GM23248 (cell line): ENCODE data around the gene MACC1. TPM values are rescaled to one million over a fixed set of nuclear protein-coding genes. Genes with fewer than 3 reads are reported as not detected.

Experiments
- DNase-seq: peaks from one replicate; pipeline ENCODE4 v3.0.0-alpha.2; 2015
- H2AFZ ChIP-seq: fragments of 200-600 bp; sonication (generic); 2 replicates; pipeline ENCODE4 v1.6.1; 2016; ENCODE audit warnings: antibody characterized with exemption
- H3F3A ChIP-seq: fragments of 200-600 bp; sonication (generic); 2 replicates; pipeline ENCODE4 v1.6.1; 2016; ENCODE audit warnings: mild to moderate bottlenecking, antibody characterized with exemption, mixed run types; ENCODE audit not compliant: insufficient read depth
- H3K27ac ChIP-seq: fragments of 200-600 bp; sonication (generic); 2 replicates; pipeline ENCODE4 v1.5.1; 2016; ENCODE audit warnings: mild to moderate bottlenecking
- H3K27me3 ChIP-seq: fragments of 200-600 bp; sonication (generic); replicated peaks from 2 replicates; pipeline ENCODE4 v1.6.1; 2016; ENCODE audit warnings: mild to moderate bottlenecking; ENCODE audit not compliant: insufficient read depth
- H3K36me3 ChIP-seq: fragments of 200-600 bp; sonication (generic); 2 replicates; pipeline ENCODE4 v1.6.1; 2016; ENCODE audit warnings: low read depth, mild to moderate bottlenecking
- H3K4me1 ChIP-seq: fragments of 200-600 bp; sonication (generic); 2 replicates; pipeline ENCODE4 v1.6.1; 2016; ENCODE audit warnings: mild to moderate bottlenecking; ENCODE audit not compliant: insufficient read depth
- H3K4me2 ChIP-seq: fragments of 200-600 bp; sonication (generic); one replicate; pipeline ENCODE4 v1.6.1; 2016; ENCODE audit warnings: mild to moderate bottlenecking; ENCODE audit not compliant: unreplicated experiment
- H3K4me3 ChIP-seq: fragments of 200-600 bp; sonication (generic); 2 replicates; pipeline ENCODE4 v1.5.1; 2016; ENCODE audit warnings: mild to moderate bottlenecking
- H3K79me2 ChIP-seq: fragments of 200-600 bp; sonication (generic); 2 replicates; pipeline ENCODE4 v1.6.1; 2016; ENCODE audit warnings: mild to moderate bottlenecking; ENCODE audit not compliant: insufficient read depth
- H3K9ac ChIP-seq: fragments of 200-600 bp; sonication (generic); 2 replicates; pipeline ENCODE4 v1.6.1; 2016; ENCODE audit warnings: mild to moderate bottlenecking
- H3K9me2 ChIP-seq: fragments of 200-600 bp; sonication (generic); 2 replicates; pipeline ENCODE4 v1.6.1; 2016; ENCODE audit warnings: mixed run types, mild to moderate bottlenecking, moderate library complexity; ENCODE audit not compliant: insufficient read depth
- H3K9me3 ChIP-seq: fragments of 200-600 bp; sonication (generic); one replicate; pipeline ENCODE4 v1.6.1; 2017; ENCODE audit warnings: low read depth
- H4K20me1 ChIP-seq: fragments of 200-600 bp; sonication (generic); 2 replicates; pipeline ENCODE4 v1.6.0; 2016; ENCODE audit not compliant: insufficient read depth
- EZH2 ChIP-seq: fragments of 200-600 bp; sonication (generic); IDR thresholded peaks from 2 replicates; pipeline ENCODE4 v1.6.1; 2018; ENCODE audit warnings: antibody characterized with exemption, mild to moderate bottlenecking; ENCODE audit not compliant: insufficient read depth, poor library complexity, severe bottlenecking
- EZH2phosphoT487 ChIP-seq: fragments of 200-600 bp; sonication (generic); IDR thresholded peaks from 2 replicates; pipeline ENCODE4 v1.6.1; 2018; ENCODE audit warnings: antibody characterized with exemption, moderate library complexity, mild to moderate bottlenecking, low read depth; ENCODE audit not compliant: insufficient read depth
- WGBS, 2 experiments: methylation state at CpG; one replicate each; pipeline ENCODE4 v1.1.6; 2015 to 2017; ENCODE audit warnings: low lambda C conversion rate in 2 of 2, low coverage in 1 of 2; ENCODE audit errors: missing lambda C conversion rate in 2 of 2; 5-methylcytosine and 5-hydroxymethylcytosine counted together
- in situ Hi-C: fragments of 300-500 bp; cut with MboI; formaldehyde crosslinking; loops from 2 replicates; pipeline ENCODE4 v1.15.0; 2020
- polyA plus RNA-seq: library from polyadenylated mRNA; unstranded; fragments of >200 nt; fragmentation: Nextera tagmentation; extraction: Ambion mirVana; gene quantifications from 2 replicates; pipeline ENCODE4 v1.2.1, GENCODE V29; 2016
- total RNA-seq: library from RNA; depleted of rRNA; stranded (reverse); fragments of >200 nt; shearing (Covaris generic); gene quantifications from 2 replicates; pipeline ENCODE4 v1.2.3, GENCODE V29; 2014

Gene MACC1
- total and polyA plus RNA-seq, 2 experiments from 2014 or later, result 0.05 to 0.11 TPM

- WGBS, 2 experiments, result 91 to 95% methylated on average over 1 of the region's 1 CpG
- Histone ChIP-seq H4K20me1 (no peaks in the 10 kb centered on the region), H3K9ac (no peak overlapping the region), H3K9me2 (no peaks in the 10 kb centered on the region), H3K79me2 (no peaks in the 10 kb centered on the region), H3K4me3 (no peak overlapping the region), H3K27ac (no peak overlapping the region), H3F3A (no peaks in the 10 kb centered on the region), H3K9me3 (no peaks in the 10 kb centered on the region), H2AFZ (no peak overlapping the region), H3K27me3 (no peaks in the 10 kb centered on the region), H3K4me2 (no peak overlapping the region), H3K36me3 (no peaks in the 10 kb centered on the region), H3K4me1 (peaks cover 19% of the 10 kb centered on the region; the same call in 1 of the 2 replicates)
- TF ChIP-seq EZH2phosphoT487 (no peak), EZH2 (no peak)
- no peak for DNase-seq
- in situ Hi-C loops, result no loop called here
These were observed 112.5 kb downstream of the MACC1 start for GRCh38 chr7:20104696-20105095.

GRCh38 chr7:20102982-20103381 is 114.2 kb downstream of the MACC1 start:
- no peaks in the 10 kb centered on the region for H3K27me3 ChIP-seq
- H3K9me3 ChIP-seq, result no peaks in the 10 kb centered on the region
- no peak overlapping the region for H3K4me3 ChIP-seq
- no peak overlapping the region for H3K4me2 ChIP-seq
- H2AFZ ChIP-seq, result no peak overlapping the region
- no peaks in the 10 kb centered on the region for H4K20me1 ChIP-seq
- in situ Hi-C loops, result no loop called here
- H3K79me2 ChIP-seq, result no peaks in the 10 kb centered on the region
- H3F3A ChIP-seq, result no peaks in the 10 kb centered on the region
- H3K9ac ChIP-seq, result no peak overlapping the region
- no peaks in the 10 kb centered on the region for H3K36me3 ChIP-seq
- peaks cover 16% of the 10 kb centered on the region for H3K4me1 ChIP-seq
- no peaks in the 10 kb centered on the region for H3K9me2 ChIP-seq
- TF ChIP-seq EZH2 (no peak), EZH2phosphoT487 (no peak)
- no peak for DNase-seq
- 0% methylated on average over 1 of the region's 1 CpG for WGBS, 2 experiments
- H3K27ac ChIP-seq, result no peak overlapping the region

GRCh38 chr7:20095862-20096261 is 121.3 kb downstream of the MACC1 start:
- Histone ChIP-seq H3K4me2 (peak overlapping the region; percentile 7), H3K36me3 (no peaks in the 10 kb centered on the region), H3K27me3 (no peaks in the 10 kb centered on the region), H3F3A (peaks cover 18% of the 10 kb centered on the region), H4K20me1 (no peaks in the 10 kb centered on the region), H3K4me3 (no peak overlapping the region), H3K4me1 (peaks cover 22% of the 10 kb centered on the region), H3K9me2 (no peaks in the 10 kb centered on the region), H2AFZ (peak overlapping the region; percentile 21; the same call in 1 of the 2 replicates), H3K9ac (no peak overlapping the region; the same call in 1 of the 2 replicates), H3K9me3 (no peaks in the 10 kb centered on the region), H3K27ac (peak overlapping the region; percentile 71), H3K79me2 (no peaks in the 10 kb centered on the region)
- in situ Hi-C loops, result no loop called here
- DNase-seq, result peak; percentile 57
- no peak for TF ChIP-seq EZH2phosphoT487
- TF ChIP-seq EZH2, result no peak
- 83 to 85% methylated on average over 1 of the region's 1 CpG for whole genome bisulfite sequencing, 2 experiments

GRCh38 chr7:20095436-20095835 is 121.7 kb downstream of the MACC1 start:
- in situ Hi-C loops, result no loop called here

GRCh38 chr7:20089431-20089830 is 127.8 kb downstream of the MACC1 start:
- peaks cover 13% of the 10 kb centered on the region for H3K4me1 ChIP-seq
- H3K27ac ChIP-seq, result 0 out of 2 replicates have a peak overlapping the region, but pooled peaks have one; percentile 7
- H3K9me2 ChIP-seq, result no peaks in the 10 kb centered on the region
- no peak for DNase-seq
- WGBS, 2 experiments, result 56 to 59% methylated on average over 6 of the region's 6 CpGs
- H3K36me3 ChIP-seq, result no peaks in the 10 kb centered on the region
- in situ Hi-C loops, result no loop called here
- H3K4me3 ChIP-seq, result no peak overlapping the region
- H3K4me2 ChIP-seq, result peak overlapping the region; percentile 9
- TF ChIP-seq EZH2phosphoT487 (no peak), EZH2 (no peak)
- peaks cover 14% of the 10 kb centered on the region; the same call in 1 of the 2 replicates for H3F3A ChIP-seq
- H2AFZ ChIP-seq, result peak overlapping the region; percentile 40; the same call in 1 of the 2 replicates
- H3K9me3 ChIP-seq, result no peaks in the 10 kb centered on the region
- H3K27me3 ChIP-seq, result no peaks in the 10 kb centered on the region
- H4K20me1 ChIP-seq, result no peaks in the 10 kb centered on the region
- no peak overlapping the region for H3K9ac ChIP-seq
- H3K79me2 ChIP-seq, result no peaks in the 10 kb centered on the region

More at GRCh38 chr7:20095436-20095835, 121.7 kb downstream of the MACC1 start:
- 2 to 6% methylated on average over 4 of the region's 4 CpGs for WGBS, 2 experiments
- Histone ChIP-seq H3K36me3 (no peaks in the 10 kb centered on the region), H3K9ac (no peak overlapping the region; the same call in 1 of the 2 replicates), H3K9me2 (no peaks in the 10 kb centered on the region), H3K9me3 (no peaks in the 10 kb centered on the region), H2AFZ (peak overlapping the region; percentile 21; the same call in 1 of the 2 replicates), H3K79me2 (no peaks in the 10 kb centered on the region), H4K20me1 (no peaks in the 10 kb centered on the region), H3K4me1 (peaks cover 22% of the 10 kb centered on the region), H3K4me2 (peak overlapping the region; percentile 7), H3F3A (peaks cover 18% of the 10 kb centered on the region), H3K4me3 (no peak overlapping the region), H3K27me3 (no peaks in the 10 kb centered on the region), H3K27ac (peak overlapping the region; percentile 71)
- TF ChIP-seq EZH2phosphoT487 (no peak), EZH2 (no peak)
- peak; percentile 74 for DNase-seq
